ENCODE results near the gene SRCAP.

SRCAP gene

GRCh38 chr16:30777591-30778297, 78.8 kb downstream of the SRCAP start:
- no peak for DNase-seq

- DNase-seq = no peak
Measured at GRCh38 chr16:30778549-30779244, 79.7 kb downstream of the SRCAP start.

GRCh38 chr16:30779596-30779995, 80.6 kb downstream of the SRCAP start:
- no peak for DNase-seq

- no peak for DNase-seq
Measured at GRCh38 chr16:30780021-30780420, 81.0 kb downstream of the SRCAP start.

GRCh38 chr16:30780549-30780948, 81.6 kb downstream of the SRCAP start:
- no peak for DNase-seq

- DNase-seq = no peak
Measured at GRCh38 chr16:30782486-30783279, 83.7 kb downstream of the SRCAP start.

- no peak for DNase-seq
Measured at GRCh38 chr16:30783280-30784109, 84.5 kb downstream of the SRCAP start.

- DNase-seq = no peak
Measured at GRCh38 chr16:30784215-30784614, 85.2 kb downstream of the SRCAP start.

GRCh38 chr16:30785126-30786106, 86.4 kb downstream of the SRCAP start:
- DNase-seq = no peak

GRCh38 chr16:30786115-30786935, 87.4 kb downstream of the SRCAP start:
- DNase-seq = peak; percentile 19

GRCh38 chr16:30786936-30787612, 88.1 kb downstream of the SRCAP start, which contains the start of gene ZNF629:
ZNF629 (minus strand) TSS chr16:30787205; CDS start chr16:30784482, 2,723 bp downstream.
- DNase-seq = peak; percentile 52

- no peak for DNase-seq
Measured at GRCh38 chr16:30787613-30788378, 88.8 kb downstream of the SRCAP start.

Data from NCI-H526 treated with DMSO at 0.1 percent for 48 hours (cell line).